GM19240 (cell line): Measurements from ENCODE around the gene FOSB.
"Not testable (repeated sequence)": the region's sequence is repeated elsewhere in the genome, so short reads cannot be mapped to it uniquely, and the experiment has no call there.

Experiments
- DNase-seq: peaks from one replicate; pipeline ENCODE4 v3.0.0; 2011; ENCODE audit warnings: low spot score; ENCODE audit not compliant: insufficient read length

The FOSB gene

DNA sequence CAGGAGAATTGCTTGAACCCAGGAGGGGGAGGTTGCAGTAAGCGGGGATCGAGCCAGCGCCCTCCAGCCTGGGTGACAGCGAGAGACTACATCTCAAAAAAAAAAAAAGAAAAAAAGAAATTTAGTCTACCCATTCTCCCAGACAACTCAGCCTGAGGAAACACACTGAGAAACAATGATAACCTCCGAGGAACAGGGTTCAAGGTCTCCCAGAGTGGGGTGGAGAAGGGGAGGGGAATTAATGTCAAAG, 38.1 kb downstream of the FOSB start:
- no peak for DNase-seq

DNA sequence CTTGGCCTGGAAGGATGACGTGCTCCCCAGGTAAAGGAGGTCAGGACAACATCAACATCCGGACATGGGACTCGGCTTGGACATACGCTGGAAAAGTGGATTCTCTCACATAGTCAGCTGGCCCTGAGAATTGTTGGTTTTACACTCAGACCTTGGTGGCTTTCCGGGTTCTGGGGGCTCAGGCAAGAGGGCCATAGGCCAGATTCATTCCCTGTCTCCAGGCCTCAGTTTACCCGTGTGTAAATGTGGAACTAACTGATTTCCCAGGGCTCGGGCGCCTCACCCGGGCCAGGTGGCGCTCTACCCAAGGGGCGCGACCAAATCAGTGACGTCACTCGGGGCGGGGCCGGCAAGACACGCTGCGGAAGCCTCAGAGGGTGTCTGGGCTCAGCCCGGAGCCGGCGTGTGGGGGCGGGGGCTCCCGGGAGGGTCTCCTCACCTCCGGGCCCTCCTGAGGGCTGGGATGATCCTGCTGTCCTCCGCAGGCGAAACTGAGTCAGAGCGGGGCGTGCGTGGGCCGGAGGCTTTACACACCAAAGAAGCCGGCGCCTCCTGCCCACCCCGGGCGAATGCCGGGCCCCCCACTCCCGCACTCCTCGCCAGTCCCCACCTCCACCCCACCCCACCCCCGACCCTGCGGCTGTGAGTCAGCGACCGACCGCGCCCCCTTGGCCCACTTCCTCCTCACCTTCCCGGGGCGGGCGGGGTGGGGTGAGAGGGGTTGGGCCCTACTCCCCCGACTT, 38.6 kb downstream of the FOSB start:
- DNase-seq, result peak; percentile 88

DNA sequence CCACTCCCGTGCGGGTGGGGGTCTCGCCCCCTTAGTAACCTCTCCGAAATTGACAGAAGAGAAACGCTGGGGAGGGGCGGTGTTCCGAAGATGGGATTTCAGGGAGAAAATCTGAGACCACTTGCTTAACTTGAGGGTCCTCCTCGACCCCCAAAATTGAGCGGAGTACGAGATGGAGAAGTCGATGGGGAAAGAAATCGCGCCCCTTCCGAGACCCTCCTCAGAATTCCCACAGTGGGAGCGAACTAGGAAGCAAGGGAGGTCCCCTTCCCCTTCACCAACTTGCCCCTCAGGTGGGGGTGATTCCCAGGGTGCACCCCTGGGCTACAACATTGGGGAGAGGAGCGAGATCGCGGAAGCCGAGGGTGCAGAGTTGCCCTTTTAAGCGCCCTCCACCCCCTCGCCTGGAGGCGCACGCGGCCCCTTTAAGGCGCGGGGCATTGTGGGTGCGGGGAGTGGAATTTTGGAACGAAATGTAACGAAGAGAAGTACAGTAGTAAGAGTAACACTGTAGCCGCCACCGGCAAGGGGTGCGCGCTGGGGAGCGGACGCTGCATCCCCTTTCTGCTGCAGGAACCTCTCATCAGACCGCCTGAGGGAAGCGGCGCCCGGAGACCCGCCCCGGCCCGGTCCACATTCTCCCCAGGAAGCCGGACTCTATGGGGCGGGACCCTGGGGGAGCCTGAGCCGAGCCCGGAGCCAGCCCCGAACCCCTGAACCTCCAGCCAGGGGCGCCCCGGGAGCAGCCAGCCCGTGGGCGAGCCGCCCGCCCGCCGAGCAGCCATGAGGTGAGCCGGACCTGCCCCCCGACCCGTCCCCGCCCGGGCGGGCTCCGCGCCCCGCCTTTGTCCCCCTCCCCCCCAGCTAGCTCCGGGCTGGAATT, 39.4 kb downstream of the FOSB start, which contains the start of gene VASP:
TSS of gene VASP (plus strand) at position 491 of the 883 bp plus-strand sequence. CDS start at position 784, 293 bp downstream.
- DNase-seq, result no peak

DNA sequence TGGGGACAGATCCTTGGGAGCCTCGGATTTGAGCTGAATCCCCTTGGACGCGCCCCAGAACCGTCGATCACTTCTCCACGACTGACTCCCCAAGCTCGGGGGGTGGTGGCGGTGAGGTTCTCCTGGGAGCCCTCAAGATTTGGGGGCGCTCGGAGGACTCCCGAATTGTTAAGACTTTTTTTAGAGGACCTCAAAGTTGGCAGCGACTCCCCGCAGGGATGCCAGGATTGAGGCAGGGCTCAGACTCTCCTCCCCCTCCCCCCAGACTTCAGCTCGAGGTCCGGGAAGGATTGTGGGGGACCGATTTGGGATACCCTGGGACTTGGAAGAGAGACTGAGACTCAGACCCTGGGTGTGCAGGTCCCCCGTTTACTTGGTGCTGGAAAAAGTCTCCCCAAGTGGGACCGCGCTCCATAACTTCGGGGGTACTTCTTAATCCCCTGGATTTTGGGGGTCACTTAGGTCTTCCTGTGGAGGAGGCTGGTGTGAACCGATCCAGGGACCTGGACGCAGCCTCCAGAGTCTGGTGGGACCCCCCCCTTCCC, 40.1 kb downstream of the FOSB start:
- no peak for DNase-seq

DNA sequence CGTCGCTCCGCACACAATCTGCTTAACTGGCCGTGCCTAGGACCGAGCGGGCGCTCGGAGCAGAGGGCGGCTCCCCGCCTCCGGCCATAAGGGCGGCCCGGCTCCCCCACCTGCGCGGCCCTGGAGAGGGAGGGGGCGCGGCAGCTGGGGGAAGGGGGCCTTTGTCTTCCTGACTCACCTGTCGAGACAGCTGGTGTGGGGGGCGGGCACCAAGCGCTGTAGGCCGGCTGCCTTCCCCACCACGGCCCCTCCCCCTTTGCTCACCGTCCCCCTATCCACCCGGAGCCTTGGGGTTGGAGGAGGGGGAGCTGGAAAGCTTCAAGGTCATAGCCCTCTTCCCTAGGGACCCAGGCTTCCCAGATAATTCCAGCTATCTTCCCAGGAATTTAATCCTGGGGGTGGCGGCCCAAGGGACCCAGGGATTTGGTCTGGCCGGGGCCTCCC, 40.6 kb downstream of the FOSB start:
- DNase-seq, result no peak

DNA sequence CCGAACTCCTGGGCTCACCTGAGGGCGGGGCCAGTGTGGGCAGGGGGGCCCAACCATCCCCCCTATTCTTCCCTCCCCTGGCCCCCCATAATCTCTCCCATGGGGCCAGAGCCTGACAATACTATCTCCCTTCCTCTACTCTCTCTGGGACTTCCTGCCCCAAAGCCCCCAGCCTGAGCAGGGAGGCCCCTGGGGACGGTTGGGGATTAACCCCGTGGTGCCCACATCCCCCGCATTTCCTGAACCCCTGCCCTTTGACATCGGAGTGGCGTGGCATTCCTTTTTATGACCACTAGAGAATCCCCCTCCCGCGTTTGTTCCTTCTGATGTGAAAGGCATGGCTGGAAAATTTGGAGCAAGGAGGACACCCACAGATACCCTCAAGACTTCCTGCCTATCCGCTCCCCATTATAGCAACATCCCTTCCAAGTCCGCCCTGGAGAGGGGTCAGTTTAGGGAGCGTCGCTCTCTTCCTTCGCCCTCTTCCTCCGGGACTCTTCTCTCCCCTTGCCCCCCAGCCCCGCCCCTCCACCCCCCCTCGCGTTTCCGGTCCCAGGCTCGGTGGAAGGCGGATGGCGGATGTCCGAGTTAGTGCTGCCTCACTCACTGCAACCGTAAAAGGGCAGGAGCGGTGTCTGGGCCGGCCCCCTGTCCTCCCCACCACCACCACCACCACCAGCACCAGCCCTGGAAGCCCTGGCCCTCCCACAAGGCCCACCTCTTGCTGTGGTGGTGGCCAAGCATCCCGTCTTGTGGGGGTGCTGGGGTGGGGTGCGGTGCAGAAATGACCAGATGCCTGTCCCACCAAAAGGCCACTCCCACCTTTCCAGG, 41.3 kb downstream of the FOSB start:
- DNase-seq, result no peak

DNA sequence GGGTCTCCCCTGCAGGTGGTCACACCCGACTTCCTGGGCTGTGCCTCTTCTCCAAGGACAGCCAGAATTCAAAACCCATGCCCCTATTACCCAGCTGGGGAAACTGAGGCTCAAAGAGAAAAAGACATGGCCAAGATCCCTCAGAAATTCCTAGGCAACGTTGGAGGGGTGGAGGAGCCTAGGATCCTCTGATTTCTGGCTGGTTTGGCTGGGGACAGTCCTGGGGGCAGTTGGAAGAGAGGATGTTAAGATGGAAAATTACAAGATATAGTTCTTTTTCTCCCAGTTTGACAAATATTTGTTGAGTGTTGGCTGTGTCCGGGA, 41.9 kb downstream of the FOSB start:
- DNase-seq, result no peak

DNA sequence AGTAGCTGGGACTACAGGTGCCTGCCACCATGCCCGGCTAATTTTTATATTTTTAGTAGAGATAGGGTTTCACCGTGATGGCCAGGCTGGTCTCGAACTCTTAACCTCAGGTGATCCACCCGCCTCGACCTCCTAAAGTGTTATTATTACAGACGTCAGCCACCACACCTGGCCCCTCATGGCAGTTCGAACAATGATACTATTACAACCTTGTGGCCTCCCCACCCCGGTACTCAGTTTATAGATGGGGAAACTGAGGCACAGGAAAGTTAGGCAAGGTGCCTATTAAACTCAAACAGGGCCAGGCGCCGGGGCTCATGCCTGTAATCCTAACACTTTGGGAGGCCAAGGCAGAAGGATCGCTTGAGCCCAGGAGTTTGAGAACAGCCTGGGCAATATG, 42.6 kb downstream of the FOSB start:
- not testable (repeated sequence) for DNase-seq

DNA sequence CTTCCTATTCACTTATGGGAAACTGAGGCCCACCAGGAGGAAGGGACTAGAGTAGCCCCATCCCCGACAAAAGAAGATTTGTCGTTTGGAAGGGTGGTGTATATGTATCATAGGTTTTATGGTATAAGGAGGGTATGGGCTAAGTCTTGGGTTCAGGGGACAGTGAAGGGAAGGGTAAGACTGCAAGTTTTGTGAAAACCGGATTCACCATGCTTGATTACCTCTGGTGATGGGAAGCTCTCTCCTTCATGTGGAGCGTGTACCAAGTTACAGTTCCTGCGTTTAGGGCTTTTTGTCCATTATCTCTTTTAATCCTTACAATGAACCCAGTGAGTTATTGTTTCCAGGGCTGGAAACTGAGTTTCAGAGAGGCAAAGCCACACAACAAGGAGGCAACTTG, 43.3 kb downstream of the FOSB start:
- DNase-seq, result no peak

DNA sequence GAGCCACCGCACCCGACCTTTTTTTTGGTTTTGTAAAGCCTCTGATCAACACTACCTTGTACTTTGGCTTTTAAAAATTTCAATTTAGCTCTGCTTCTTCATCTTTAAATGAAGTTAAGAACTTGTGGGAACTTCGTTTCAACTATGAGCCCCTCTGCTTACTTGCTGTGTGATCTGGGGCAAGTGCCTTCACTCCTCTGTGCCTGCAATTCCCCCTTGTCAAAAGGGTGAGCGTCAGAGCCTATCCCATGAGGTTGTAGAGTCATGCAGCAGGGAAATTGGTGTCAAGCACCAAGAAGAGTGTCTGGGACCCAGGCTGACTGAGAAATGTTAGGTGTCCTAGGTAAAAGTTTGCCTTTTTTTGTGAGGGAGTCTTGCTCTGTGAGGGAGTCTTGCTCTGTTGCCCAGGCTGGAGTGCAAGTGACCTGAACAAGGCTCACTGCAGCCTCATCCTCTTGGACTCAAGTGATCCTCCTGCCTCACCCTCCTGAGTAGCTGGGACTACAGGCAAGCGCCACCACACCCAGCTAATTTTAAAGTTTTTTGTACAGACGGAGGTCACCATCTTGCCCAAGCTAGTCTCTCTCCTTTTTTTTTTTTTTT, 45.2 kb downstream of the FOSB start:
- no peak for DNase-seq

DNA sequence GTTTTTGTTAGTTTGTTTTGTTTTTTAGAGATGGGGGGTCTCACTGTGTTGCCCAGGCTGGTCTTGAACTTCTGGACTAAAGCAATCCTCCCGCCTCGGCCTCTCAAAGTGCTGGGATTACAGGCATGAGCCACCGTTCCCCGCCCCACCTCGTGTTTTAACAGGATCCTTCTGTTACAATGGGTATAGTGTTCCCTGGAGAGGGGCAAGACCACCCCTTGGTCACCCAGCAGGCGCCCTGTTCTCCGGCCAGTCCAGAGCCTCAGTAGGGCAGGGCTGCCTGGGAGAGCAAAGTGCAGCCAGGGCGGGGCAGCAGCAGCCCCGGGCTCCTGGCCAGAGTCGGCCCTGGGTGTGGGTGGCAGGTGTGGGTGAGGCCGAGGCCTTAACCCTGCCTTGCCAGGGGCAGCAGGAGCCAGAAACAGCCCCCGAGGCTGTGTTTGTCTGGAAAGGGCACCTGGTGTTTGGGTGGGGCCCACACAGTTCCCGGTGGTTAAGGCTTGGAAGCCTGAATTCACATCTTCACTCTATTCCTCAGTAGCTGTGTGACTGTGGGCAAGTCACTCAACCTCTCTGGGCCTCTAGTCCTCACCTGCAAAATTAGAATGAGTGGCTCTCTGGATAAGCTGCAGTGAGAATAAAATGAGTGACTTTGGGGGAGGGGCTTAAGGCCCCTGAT, 46.7 kb downstream of the FOSB start:
- no peak for DNase-seq

DNA sequence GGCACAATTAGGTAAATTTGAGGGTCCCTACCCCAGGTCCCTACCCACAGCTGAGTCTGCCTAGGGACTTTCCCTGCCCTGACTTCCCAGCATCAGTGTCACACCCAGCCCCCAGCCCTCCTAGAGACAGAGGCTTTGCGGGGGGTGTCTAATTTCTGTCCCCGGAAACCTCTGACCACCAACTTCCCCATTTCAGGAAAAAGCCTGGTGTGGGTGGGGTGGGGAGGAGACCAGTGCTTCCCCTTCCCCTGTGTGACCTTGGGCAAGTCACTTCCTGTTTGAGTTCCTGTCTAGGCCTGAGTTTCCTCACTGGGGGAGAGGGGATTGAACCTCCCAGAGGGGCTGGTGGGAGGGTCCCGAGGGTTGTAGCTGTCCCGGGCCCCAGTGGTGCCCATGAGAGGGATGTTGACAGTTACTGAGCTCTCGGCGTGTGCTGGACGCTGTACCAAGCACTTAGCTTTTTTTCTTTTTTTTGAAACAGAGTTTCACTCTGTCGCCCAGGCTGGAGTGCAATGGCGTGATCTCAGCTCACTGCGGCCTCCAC, 47.4 kb downstream of the FOSB start:
- DNase-seq, result no peak

DNA sequence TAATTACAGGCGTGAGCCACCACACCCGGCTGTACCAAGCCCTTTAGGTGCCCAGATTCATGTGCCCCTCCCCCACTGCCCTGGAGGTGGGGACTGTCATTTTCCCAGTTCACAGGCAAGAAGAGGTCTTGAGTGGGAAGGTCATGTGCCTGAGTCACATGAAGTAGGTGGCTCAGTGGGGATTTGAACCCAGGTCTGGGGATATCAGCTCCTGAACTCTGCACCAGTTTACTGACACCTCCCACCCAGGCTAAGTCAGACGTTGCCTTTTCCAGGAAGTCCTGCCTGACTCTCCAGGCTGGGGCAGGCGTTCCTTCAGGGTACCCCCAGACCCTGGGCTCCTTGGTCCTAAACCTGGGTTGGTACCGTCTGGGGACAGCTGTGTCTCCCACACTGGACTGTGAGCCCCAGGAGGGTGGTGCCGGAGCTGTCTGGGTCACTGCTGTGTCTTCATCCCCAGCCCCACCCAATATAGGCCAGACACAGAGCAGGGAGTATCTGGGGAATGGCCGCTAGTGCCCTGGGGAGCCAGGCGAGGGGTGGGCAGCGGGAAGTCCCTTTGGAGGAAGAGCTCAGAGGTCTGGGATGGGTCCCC, 48.1 kb downstream of the FOSB start:
- DNase-seq, result no peak

DNA sequence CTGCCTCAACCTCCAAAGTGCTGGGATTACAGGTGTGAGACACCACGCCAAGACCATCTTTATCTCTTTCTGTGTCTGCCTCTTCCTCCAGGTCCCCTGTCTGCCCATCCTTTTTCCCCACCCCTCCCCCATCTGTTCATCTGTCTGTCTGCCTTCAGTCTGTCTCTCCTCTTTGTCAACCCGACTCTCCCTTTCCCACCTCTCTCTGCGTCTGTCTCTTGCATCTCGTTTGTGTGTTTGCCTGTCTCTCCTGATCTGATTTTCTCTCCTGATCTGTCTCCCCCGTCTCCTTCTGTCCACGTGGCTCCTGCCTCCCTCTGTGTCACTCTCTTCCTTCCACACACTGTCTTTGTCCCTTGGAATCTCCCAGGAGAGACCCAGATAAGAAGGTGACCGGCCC, 49.4 kb downstream of the FOSB start:
- no peak for DNase-seq

DNA sequence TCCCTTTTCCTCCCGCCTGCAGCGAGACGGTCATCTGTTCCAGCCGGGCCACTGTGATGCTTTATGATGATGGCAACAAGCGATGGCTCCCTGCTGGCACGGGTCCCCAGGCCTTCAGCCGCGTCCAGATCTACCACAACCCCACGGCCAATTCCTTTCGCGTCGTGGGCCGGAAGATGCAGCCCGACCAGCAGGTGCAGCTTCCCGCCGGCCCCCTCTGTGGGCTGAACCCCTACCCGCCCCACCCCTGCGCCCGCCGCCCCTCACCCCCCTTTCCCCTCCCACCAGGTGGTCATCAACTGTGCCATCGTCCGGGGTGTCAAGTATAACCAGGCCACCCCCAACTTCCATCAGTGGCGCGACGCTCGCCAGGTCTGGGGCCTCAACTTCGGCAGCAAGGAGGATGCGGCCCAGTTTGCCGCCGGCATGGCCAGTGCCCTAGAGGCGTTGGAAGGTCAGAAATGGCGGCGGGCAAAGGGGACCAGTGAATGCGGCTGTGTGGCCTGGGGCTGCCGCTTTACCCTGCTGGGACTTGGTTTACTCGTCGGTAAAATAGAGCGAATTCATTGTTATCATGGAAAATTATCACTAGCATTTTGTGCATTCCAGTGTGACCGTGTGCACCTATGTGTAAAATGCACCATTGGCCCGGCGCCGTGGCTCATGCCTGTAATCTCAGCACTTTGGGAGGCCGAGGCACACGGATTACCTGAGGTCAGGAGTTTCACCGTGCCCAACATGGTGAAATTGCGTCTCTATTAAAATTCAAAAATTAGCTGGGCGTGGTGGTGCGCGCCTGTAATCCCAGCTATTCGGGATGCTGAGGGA, 50.1 kb downstream of the FOSB start:
- DNase-seq, result no peak

DNA sequence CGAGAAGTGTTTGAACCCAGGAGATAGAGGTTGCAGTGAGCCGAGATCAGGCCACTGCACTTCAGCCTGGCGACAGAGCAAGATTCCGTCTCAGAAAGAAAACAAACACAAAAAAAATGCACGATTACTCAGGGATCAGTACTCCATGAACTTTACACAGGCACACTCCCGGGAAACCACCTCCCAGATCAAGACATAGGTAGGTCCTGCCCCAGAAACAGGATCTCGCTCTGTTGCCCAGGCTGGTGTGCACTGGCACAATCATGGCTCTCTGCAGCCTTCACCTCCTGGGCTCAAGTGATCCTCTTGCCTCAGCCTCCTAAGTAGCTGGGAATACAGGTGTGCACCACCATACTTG, 50.7 kb downstream of the FOSB start:
- no peak for DNase-seq

DNA sequence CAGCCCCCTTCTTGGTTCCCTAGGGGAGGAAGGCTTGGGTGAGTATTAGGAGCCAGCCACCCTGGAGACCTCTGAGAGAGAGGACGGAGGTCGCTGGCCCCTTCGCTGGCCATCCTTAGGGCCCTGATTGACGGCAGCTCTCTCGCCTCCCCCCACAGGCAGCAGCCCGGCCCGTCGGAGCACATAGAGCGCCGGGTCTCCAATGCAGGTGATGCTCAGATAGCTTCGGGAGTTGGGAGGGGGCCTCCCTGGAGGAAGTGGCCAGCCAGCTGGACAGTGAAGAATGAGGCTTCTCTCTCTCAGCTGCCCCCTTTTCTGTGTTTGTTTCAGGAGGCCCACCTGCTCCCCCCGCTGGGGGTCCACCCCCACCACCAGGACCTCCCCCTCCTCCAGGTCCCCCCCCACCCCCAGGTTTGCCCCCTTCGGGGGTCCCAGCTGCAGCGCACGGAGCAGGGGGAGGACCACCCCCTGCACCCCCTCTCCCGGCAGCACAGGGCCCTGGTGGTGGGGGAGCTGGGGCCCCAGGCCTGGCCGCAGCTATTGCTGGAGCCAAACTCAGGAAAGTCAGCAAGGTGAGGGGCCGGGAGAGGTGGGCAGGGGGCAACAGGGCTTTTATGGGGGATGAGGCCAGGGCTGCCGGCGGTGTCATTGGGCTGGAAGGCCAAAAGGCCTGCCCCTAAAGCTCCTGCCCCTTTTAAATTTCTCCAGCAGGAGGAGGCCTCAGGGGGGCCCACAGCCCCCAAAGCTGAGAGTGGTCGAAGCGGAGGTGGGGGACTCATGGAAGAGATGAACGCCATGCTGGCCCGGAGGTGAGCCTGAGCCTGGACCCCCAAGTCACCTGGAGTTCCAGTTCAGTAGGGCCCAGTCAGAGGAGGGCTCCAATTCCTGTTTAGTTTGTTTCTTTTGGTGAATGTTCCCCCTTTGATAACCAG, 54.5 kb downstream of the FOSB start:
- no peak for DNase-seq

DNA sequence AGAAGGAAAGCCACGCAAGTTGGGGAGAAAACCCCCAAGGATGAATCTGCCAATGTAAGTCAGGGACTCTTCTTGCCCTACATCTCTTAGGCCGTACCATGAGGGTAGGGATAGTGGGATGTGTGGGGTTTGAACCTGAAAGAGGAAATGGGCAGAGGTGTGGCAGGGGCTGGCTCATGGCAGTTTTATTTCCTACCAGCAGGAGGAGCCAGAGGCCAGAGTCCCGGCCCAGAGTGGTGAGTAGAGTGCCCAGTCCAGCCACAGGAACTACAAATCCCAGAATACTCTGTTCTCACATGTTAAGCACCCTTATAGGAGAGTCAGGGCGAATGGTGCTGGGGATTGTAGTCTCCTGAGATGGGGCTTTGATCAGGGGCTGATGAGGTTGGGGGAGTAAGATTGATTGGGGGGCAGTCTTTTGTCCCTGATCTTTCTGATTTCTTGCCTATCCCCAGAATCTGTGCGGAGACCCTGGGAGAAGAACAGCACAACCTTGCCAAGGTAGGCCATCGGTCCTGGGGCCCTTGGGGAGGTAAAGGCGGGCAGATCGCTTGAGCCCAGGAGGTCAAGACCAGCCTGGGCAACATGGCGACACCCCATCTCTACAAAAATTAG, 56.0 kb downstream of the FOSB start:
- DNase-seq, result peak; percentile 96
